Glomerular visceral epithelial cell (primary cell): ENCODE results near the gene CAPN2.

Experiments used
- DNase-seq: peaks from one replicate; pipeline ENCODE4 v3.0.0-alpha.2; 2016; ENCODE audit errors: extremely low spot score

CAPN2 gene

GRCh38 chr1:223759273-223759672 lies 46.9 kb downstream of the CAPN2 start:
- no peak for DNase-seq

- no peak for DNase-seq
Measured at GRCh38 chr1:223760833-223761232, 48.5 kb downstream of the CAPN2 start.

DNA sequence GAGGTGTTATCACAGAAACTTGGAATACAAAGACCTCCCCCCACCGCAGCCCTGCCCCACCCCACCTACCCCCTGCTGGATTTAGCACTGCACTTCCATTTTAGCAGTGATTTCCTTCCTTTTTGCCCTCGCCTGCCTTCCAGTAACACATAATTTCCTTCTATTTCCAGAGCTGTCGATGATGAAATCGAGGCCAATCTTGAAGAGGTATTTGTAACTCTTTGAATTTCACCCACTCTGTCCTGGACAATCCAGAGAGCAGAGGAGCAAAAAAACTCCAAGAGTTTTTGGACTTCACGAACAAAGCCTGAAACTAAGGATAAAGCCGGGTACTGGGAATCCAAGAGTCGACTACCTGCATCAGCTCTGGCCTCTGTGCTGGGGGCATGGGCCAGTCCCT lies 49.1 kb downstream of the CAPN2 start:
- DNase-seq = no peak

DNA sequence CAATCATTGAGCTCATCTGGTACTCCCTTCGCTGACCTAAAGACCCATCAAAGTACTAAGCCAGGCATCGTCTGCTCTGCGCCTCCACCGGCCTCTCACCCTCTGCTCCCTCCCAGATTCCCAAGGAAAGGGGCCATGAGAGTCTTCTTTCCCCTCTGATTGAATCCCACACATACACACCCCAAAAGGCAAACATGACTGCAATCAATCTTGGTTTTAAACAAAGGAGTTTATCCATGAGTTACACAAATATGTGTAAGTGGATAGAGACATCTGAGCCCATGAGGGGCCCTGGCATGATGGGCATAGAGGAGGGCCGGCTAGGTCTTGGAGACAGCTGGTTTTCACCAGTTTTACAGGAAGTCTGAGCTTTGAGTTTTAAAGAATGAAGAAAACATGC lies 50.9 kb downstream of the CAPN2 start:
- DNase-seq = no peak

DNA sequence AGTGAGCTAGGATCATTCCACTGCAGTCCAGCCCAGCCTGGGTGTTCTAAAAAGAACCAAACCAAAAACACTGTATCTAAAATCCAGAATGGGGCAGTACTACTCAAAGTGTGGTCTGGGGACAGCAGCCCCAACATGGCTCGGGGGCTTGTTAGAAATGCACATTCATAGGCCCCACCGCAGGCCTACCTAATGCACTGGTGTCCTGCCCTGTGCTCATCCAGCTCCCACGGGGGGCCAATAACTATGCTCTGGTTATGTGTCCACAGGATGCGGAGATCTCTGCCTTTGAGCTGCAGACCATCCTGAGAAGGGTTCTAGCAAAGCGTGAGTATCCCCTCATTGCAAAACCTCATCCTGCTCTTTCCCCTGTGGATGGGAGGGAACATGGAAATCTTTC lies 51.5 kb downstream of the CAPN2 start:
- DNase-seq = no peak

DNA sequence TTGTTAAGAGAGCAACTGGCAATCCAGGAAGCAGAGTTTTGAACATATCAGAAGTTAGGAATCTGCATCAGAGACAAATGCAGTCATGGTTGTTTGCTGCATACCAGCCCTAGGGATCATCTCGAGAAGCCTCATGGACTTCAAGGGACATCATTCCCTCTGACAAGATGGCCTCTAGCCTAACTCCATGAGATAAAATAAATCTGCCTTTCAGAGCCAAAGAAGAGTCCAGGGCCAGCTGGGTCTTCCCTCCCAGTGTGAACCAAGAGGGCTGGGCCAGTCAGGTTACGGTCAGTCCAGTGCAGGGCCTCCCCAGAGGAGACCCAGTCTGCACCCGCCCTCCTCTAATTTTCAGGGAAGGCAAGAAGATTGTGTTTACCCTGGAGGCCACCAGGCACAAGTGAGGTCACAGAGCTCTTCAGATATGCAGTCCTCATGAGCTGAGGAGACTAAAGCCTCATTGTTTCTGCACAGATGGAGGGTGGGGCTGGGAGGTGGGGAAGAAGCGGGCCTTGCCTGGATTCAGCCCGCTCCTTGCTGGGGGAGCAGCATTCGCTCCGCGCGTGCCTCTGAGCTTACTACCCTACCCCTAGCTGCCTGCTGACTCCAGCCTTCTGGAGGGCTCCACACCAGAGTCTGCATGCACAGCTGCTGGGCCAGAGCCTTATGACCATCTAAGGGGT lies 52.8 kb downstream of the CAPN2 start:
- DNase-seq = no peak

DNA sequence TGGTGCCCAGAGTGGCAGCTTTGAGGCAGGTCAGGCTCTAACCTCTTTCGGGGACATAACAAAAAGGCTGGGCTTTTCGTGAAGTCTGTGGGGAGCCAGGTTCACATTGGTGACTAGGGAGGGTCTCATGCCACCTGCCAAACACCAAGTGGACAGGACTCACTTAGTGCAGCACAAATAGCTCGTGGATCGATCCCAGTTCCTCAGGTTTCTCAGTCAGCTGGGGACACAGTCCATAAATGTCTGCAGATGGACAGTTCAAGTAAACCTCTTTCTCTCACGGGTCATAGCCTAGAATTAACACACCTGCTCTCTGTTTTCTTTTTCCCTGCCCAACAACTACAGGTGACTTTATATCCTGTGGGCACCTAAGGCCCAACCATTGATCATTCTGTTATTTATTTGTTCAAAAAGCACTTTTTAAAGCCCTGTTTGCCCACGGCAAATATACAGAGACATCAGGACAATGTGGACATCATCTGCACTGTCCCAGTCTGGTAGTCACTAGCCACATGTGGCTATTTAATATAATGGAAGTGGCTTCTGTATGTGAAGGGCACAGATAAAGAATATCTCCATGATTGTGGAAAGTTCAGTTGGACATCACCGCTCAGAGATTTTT lies 53.5 kb downstream of the CAPN2 start:
- no peak for DNase-seq

GRCh38 chr1:223770621-223771315 lies 58.4 kb downstream of the CAPN2 start:
- no peak for DNase-seq

DNA sequence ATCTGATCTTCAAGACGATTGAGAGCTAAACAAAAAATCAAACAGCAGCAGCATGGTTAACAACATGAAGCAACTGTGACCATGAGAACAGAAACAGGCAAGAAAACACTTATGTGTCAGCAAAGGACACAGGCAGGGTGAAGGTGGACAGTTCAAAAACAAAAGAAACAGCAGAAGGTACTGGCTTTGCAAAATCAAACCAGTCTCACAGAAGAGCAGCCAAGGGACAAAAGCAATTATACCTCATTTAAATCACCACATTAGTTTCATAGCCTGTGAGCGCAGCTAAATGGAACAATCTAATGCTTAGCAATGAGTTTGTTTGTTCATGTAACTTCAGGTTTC lies 59.1 kb downstream of the CAPN2 start:
- no peak for DNase-seq

GRCh38 chr1:223771814-223772770 lies 59.8 kb downstream of the CAPN2 start:
- DNase-seq = peak; percentile 86

- DNase-seq = no peak
Measured at GRCh38 chr1:223772771-223773160, 60.4 kb downstream of the CAPN2 start.

- DNase-seq = no peak
Measured at GRCh38 chr1:223774134-223774814, 61.9 kb downstream of the CAPN2 start.

DNA sequence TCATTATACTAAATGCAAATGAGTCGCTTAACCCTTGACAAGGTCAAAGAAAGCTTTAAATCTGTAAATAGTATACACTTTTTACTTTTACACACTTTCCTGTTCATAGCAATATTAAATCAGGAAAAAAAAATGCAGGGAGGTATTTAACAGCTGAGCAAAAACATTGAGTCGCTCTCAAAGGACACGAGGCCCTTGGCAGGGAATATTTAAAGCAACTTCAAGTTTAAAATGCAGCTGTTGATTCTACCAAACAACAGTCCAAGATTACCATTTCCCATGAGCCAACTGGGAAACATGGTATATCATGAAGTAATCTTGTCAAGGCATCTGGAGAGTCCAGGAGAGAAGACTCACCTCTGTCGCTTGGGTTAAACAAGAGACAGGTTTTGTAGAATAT lies 62.7 kb downstream of the CAPN2 start:
- no peak for DNase-seq

DNA sequence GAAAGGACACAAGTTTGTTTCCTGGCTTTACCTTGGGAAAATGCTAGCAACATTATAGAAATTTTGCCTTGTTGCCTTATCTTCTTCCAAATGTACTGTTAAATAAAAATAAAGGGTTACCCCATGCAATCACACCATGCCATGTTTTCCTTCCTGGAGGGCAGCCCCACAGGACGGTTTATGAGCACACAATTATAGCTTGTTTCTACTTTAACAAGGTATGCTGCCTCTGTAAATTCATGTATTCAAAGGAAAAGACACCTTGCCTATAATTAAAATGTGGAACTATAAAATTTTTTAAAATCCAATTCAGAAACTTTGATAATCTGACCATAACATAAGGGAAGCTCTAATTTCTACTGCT lies 63.4 kb downstream of the CAPN2 start:
- no peak for DNase-seq

GRCh38 chr1:223776075-223776814 lies 63.9 kb downstream of the CAPN2 start:
- DNase-seq = peak; percentile 92

GRCh38 chr1:223776826-223777454 lies 64.6 kb downstream of the CAPN2 start:
- no peak for DNase-seq

- DNase-seq = no peak
Measured at GRCh38 chr1:223780318-223780717, 68.0 kb downstream of the CAPN2 start.

GRCh38 chr1:223780949-223781348 lies 68.6 kb downstream of the CAPN2 start:
- no peak for DNase-seq

DNA sequence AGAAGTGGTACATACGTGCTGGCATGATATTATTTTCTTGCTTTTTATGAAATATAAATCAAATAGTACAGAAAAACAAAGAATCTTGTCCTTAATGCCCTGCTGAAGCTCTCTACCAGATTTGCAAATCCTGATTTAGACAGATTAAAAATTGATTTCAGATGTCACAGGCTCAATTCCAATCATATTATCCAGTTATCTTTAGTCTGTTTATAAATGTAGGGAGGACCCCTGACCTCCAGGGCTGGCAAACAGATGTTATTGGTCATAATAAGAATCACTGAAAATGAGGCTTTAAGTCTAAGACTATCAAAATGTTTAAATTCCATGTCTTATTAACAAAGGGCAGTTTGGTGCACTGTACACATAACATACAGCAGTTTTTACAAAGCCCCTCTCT lies 71.3 kb downstream of the CAPN2 start:
- DNase-seq = no peak

DNA sequence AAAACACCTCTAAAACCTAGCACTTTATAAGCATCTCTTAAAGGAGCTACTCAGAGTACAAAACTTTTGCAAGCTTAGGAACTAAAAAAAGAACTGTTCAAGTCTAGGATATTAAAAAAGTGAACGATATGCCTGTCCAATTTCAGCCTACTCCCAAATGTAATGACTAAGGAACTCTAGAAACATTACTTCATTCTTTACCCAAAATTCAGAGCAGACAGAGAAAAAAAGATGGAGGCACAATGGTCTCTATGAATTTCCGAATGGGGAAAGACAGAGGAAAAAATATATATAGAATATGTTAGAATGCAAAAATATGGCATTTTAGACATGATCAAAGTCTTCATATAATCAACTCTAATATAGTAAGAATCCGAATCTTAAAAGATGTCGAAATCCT lies 72.2 kb downstream of the CAPN2 start:
- DNase-seq = no peak

DNA sequence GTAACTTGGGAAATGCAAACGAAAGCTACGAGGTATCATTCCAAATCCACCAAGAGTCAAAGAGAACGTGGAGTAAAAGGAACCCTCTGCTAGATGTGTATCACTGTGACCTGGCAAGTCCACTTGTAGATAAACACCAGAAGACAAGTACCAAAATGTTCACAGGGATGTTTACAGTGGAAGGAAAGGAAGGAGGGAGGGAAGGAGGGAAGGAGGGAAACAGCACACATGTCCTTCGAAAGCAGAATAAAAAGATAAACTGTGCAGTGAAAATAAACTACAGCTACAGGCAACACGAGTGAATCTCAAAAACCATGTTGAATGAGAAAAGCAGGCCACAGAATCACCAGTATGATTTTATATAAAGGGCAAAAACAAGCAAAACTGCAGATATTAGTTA lies 73.5 kb downstream of the CAPN2 start:
- DNase-seq = no peak
